Kidney (tissue), 14 donors: ENCODE measurements around the gene CTNNBL1. TPM values are rescaled to one million over a fixed set of nuclear protein-coding genes. Genes with fewer than 3 reads are reported as not detected.
"Not testable (repeated sequence)": the region's sequence is repeated elsewhere in the genome, so short reads cannot be mapped to it uniquely, and the experiment has no call there.

ENCODE experiments used
- DNase-seq, 5 donors: peaks; one replicate each; pipeline ENCODE4 v3.0.0-alpha.2; 2013 to 2020
- FAIRE-seq: peaks from 2 replicates; lab custom pipeline; 2012; peaks lifted over from hg19 to GRCh38; lab: Jason Lieb, UNC
- H3K27ac ChIP-seq, 2 donors: one replicate each; pipeline ENCODE4 v1.7.0; 2013; ENCODE audit warnings: low read depth in 2 of 2, low read length in 2 of 2, inconsistent platforms in 1 of 2
- H3K27me3 ChIP-seq: one replicate; pipeline ENCODE4 v1.7.1; 2013; ENCODE audit warnings: low read length, inconsistent platforms; ENCODE audit not compliant: control insufficient read depth, insufficient read depth
- H3K36me3 ChIP-seq, 3 donors: one replicate each; pipeline versions ENCODE4 v1.7.0 to v1.7.1; 2013; ENCODE audit warnings: low read length in 3 of 3, control low read depth in 1 of 3, inconsistent platforms in 1 of 3; ENCODE audit not compliant: insufficient read depth in 3 of 3, control insufficient read depth in 2 of 3
- H3K4me1 ChIP-seq, 3 donors: one replicate each; pipeline versions ENCODE4 v1.7.0 to v1.7.1; 2013; ENCODE audit warnings: low read length in 3 of 3, inconsistent platforms in 1 of 3, low read depth in 1 of 3; ENCODE audit not compliant: control insufficient read depth in 2 of 3, insufficient read depth in 2 of 3
- H3K4me3 ChIP-seq, 3 donors: one replicate each; pipeline versions ENCODE4 v1.7.0 to v1.8.1; 2013; ENCODE audit warnings: low read length in 3 of 3, control low read depth in 1 of 3, inconsistent platforms in 1 of 3
- H3K9ac ChIP-seq, 3 donors: one replicate each; pipeline versions ENCODE4 v1.7.0 to v1.7.1; 2013; ENCODE audit warnings: low read length in 3 of 3, control low read depth in 1 of 3, inconsistent platforms in 1 of 3
- H3K9me3 ChIP-seq, 3 donors: one replicate each; pipeline versions ENCODE4 v1.7.0 to v1.7.1; 2013; ENCODE audit warnings: low read length in 3 of 3, control low read depth in 1 of 3, inconsistent platforms in 1 of 3; ENCODE audit not compliant: control insufficient read depth in 2 of 3, insufficient read depth in 1 of 3
- CTCF ChIP-seq: IDR thresholded peaks from 3 replicates; pipeline ENCODE4 v1.5.1; 2012; ENCODE audit warnings: mild to moderate bottlenecking, moderate library complexity, borderline replicate concordance; ENCODE audit not compliant: insufficient read depth; ENCODE audit errors: extremely low read depth
- intact Hi-C: fragments of 100-400 bp; cut with DNase I; formaldehyde crosslinking; loops from one replicate; pipeline ENCODE4 v1.11.1; 2022
- polyA plus RNA-seq: library from polyadenylated mRNA; stranded (reverse); fragments of 350-450 nt; fragmentation: Illumina TruSeq; extraction: RNeasy Lipid Tissue Mini Kit (QIAGEN cat#74804); gene quantifications from one replicate; pipeline ENCODE4 v1.2.3, GENCODE V29; 2014; ENCODE audit warnings: low read depth, low replicate concordance; ENCODE audit not compliant: insufficient read depth
- total RNA-seq: library from RNA; stranded (reverse); fragmentation: NEBNext Ultra II Directional; extraction: Animal tissue kit (Norgen Biotek cat#: 25700); gene quantifications from one replicate; pipeline ENCODE4 v1.2.1, GENCODE V29; 2021
- donor health status: control.
- donor health status: control.
- donor health status: control.
- donor health status: control.
- donor health status: control.
- donor health status: DM: yes; HTN: yes; CAD: no.
- donor health status: Normal renal cell carcinoma (clear cell type).

Gene CTNNBL1
- total and polyA plus RNA-seq, 2 donors from 2014 or later = 40.9 to 70.9 TPM

- H3K27me3 ChIP-seq = no peaks in the 10 kb centered on the region
- no peak overlapping the region for H3K9ac ChIP-seq
- H3K9me3 ChIP-seq = no peaks in the 10 kb centered on the region
- DNase-seq (no peak), FAIRE-seq (no peak)
- H3K36me3 ChIP-seq = no peaks in the 10 kb centered on the region
- H3K27ac ChIP-seq = no peak overlapping the region
- H3K4me1 ChIP-seq = no peaks in the 10 kb centered on the region
- TF ChIP-seq CTCF = no peak
- H3K4me3 ChIP-seq = no peak overlapping the region
- intact Hi-C loops = no loop called here
These were observed 15.6 kb upstream of the CTNNBL1 start for GRCh38 chr20:37677969-37678861.

GRCh38 chr20:37679751-37680150 lies 14.1 kb upstream of the CTNNBL1 start:
- intact Hi-C loops, H3K27me3 ChIP-seq, FAIRE-seq: not testable (repeated sequence)

GRCh38 chr20:37680420-37680819 lies 13.4 kb upstream of the CTNNBL1 start:
- Histone ChIP-seq H3K36me3 (no peaks in the 10 kb centered on the region), H3K9ac (no peak overlapping the region), H3K9me3 (no peaks in the 10 kb centered on the region), H3K27me3 (no peaks in the 10 kb centered on the region), H3K27ac (no peak overlapping the region), H3K4me3 (no peak overlapping the region), H3K4me1 (no peaks in the 10 kb centered on the region)
- FAIRE-seq = no peak
- intact Hi-C loops = no loop called here
- DNase-seq = no peak
- no peak for TF ChIP-seq CTCF

More at GRCh38 chr20:37679751-37680150, 14.1 kb upstream of the CTNNBL1 start:
- not testable (repeated sequence) for H3K9me3 ChIP-seq, H3K9ac ChIP-seq, H3K4me1 ChIP-seq, H3K36me3 ChIP-seq, H3K27ac ChIP-seq, DNase-seq, H3K4me3 ChIP-seq

- no peak for TF ChIP-seq CTCF
- no peaks in the 10 kb centered on the region for H3K27me3 ChIP-seq
- no peaks in the 10 kb centered on the region for H3K4me1 ChIP-seq
- H3K9me3 ChIP-seq = no peaks in the 10 kb centered on the region
- H3K4me3 ChIP-seq = no peak overlapping the region
- intact Hi-C loops = no loop called here
- H3K9ac ChIP-seq = no peak overlapping the region
- H3K36me3 ChIP-seq = no peaks in the 10 kb centered on the region
- FAIRE-seq (no peak), DNase-seq (peak in 3 of 5 donors; percentile 21 to 30 (median 29))
- no peak overlapping the region for H3K27ac ChIP-seq
These were observed 12.3 kb upstream of the CTNNBL1 start for GRCh38 chr20:37681384-37682112.

GRCh38 chr20:37683146-37683545 lies 10.7 kb upstream of the CTNNBL1 start:
- H3K27ac ChIP-seq, H3K27me3 ChIP-seq, H3K4me1 ChIP-seq, intact Hi-C loops, H3K9me3 ChIP-seq, H3K36me3 ChIP-seq, DNase-seq, H3K9ac ChIP-seq, H3K4me3 ChIP-seq, FAIRE-seq: not testable (repeated sequence)
